SK-N-SH treated with all-trans-retinoic acid at 6 μM for 48 hours (cell line): ENCODE data around the gene CHST15.

ENCODE experiments used
- ARNTL ChIP-seq: fragments of 450-650 bp; formaldehyde crosslinking; IDR thresholded peaks from 2 replicates; pipeline ENCODE4 v1.5.0; 2020; ENCODE audit warnings: low read depth, mild to moderate bottlenecking, moderate library complexity, borderline replicate concordance
- CSDC2 ChIP-seq: fragments of 250-450 bp; sonication (Bioruptor Pico); IDR thresholded peaks from 2 replicates; pipeline ENCODE4 v1.5.0; 2020; ENCODE audit warnings: mild to moderate bottlenecking, moderate library complexity
- ISL1 ChIP-seq: fragments of 250-450 bp; sonication (Bioruptor Pico); IDR thresholded peaks from 2 replicates; pipeline ENCODE4 v2.1.2; 2022; ENCODE audit warnings: mild to moderate bottlenecking, moderate library complexity
- RARB ChIP-seq: fragments of 250-450 bp; sonication (Bioruptor Pico); IDR thresholded peaks from 2 replicates; pipeline ENCODE4 v1.8.0; 2021; ENCODE audit warnings: mild to moderate bottlenecking, moderate library complexity
- SNAI2 ChIP-seq: fragments of 250-450 bp; sonication (Bioruptor Pico); IDR thresholded peaks from 2 replicates; pipeline ENCODE4 v1.5.0; 2020; ENCODE audit warnings: mild to moderate bottlenecking, moderate library complexity
- ZC3H10 ChIP-seq: fragments of 250-450 bp; sonication (Bioruptor Pico); IDR thresholded peaks from 2 replicates; pipeline ENCODE4 v1.5.1; 2021; ENCODE audit warnings: mild to moderate bottlenecking, moderate library complexity
- ZFP3 ChIP-seq: fragments of 250-450 bp; sonication (Bioruptor Pico); IDR thresholded peaks from 2 replicates; pipeline ENCODE4 v1.5.0; 2020; ENCODE audit warnings: mild to moderate bottlenecking, moderate library complexity
- ZFP30 ChIP-seq: fragments of 450-650 bp; formaldehyde crosslinking; IDR thresholded peaks from 2 replicates; pipeline ENCODE4 v1.5.0; 2022; ENCODE audit warnings: mild to moderate bottlenecking, moderate library complexity
- ZNF565 ChIP-seq: fragments of 450-650 bp; formaldehyde crosslinking; conservative IDR thresholded peaks from 2 replicates; pipeline ENCODE4 v1.5.0; 2020; ENCODE audit warnings: low read depth, mild to moderate bottlenecking, moderate library complexity
- TF ChIP-seq, protein P1 (sequence below): fragments of 250-450 bp; sonication (Bioruptor Pico); IDR thresholded peaks from 2 replicates; pipeline ENCODE4 v1.5.0; 2020; ENCODE audit warnings: mild to moderate bottlenecking, moderate library complexity
- TF ChIP-seq, protein P2 (sequence below): fragments of 250-450 bp; sonication (Bioruptor Pico); IDR thresholded peaks from 2 replicates; pipeline ENCODE4 v1.8.0; 2021; ENCODE audit warnings: low read depth, mild to moderate bottlenecking, moderate library complexity, borderline replicate concordance
- TF ChIP-seq, protein P3 (sequence below): fragments of 250-450 bp; sonication (Bioruptor Pico); IDR thresholded peaks from 2 replicates; pipeline ENCODE4 v1.5.1; 2021; ENCODE audit warnings: mild to moderate bottlenecking, moderate library complexity

DNA sequence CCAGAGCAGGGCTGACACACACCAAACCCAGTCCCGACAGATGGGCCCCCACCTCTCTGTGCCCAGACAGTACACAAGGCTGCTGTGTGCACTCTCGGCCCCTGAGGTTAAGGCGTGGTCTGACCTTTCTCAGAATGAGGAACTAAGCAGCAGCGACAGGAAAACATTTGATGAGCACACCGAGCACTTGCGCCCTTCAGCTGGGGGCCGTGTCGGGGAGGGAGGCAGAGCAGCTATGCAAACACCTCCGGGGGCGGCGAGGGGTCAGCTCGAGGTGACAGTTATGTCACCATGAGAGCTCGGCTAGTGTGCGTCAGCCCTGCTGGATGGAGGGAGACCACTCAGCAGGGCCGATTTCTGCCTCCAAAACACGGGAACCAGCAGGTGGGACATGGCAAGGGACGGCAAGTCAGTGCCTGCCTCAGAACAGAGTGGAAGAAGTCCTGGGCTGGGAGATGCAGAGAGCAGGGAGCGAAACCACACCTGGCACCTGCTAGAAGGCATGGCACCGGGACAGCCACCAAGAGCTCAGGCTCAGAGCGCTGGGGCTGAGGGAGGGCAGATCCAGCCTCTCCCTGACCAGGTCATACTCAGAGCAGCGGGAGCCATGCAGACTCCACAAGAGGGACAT is 57.4 kb downstream of the CHST15 start:
- TF ChIP-seq, protein P1, sequence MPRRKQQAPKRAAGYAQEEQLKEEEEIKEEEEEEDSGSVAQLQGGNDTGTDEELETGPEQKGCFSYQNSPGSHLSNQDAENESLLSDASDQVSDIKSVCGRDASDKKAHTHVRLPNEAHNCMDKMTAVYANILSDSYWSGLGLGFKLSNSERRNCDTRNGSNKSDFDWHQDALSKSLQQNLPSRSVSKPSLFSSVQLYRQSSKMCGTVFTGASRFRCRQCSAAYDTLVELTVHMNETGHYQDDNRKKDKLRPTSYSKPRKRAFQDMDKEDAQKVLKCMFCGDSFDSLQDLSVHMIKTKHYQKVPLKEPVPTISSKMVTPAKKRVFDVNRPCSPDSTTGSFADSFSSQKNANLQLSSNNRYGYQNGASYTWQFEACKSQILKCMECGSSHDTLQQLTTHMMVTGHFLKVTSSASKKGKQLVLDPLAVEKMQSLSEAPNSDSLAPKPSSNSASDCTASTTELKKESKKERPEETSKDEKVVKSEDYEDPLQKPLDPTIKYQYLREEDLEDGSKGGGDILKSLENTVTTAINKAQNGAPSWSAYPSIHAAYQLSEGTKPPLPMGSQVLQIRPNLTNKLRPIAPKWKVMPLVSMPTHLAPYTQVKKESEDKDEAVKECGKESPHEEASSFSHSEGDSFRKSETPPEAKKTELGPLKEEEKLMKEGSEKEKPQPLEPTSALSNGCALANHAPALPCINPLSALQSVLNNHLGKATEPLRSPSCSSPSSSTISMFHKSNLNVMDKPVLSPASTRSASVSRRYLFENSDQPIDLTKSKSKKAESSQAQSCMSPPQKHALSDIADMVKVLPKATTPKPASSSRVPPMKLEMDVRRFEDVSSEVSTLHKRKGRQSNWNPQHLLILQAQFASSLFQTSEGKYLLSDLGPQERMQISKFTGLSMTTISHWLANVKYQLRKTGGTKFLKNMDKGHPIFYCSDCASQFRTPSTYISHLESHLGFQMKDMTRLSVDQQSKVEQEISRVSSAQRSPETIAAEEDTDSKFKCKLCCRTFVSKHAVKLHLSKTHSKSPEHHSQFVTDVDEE (CRISPR knock-in tag) = no peak
- TF ChIP-seq RARB (no peak), CSDC2 (CRISPR knock-in tag) (no peak), ZC3H10 (CRISPR knock-in tag) (no peak), ZNF565 (CRISPR knock-in tag) (no peak), SNAI2 (no peak), ARNTL (CRISPR knock-in tag) (no peak), ZFP3 (CRISPR knock-in tag) (no peak), ISL1 (no peak), ZFP30 (CRISPR knock-in tag) (no peak)
- TF ChIP-seq, protein P2, sequence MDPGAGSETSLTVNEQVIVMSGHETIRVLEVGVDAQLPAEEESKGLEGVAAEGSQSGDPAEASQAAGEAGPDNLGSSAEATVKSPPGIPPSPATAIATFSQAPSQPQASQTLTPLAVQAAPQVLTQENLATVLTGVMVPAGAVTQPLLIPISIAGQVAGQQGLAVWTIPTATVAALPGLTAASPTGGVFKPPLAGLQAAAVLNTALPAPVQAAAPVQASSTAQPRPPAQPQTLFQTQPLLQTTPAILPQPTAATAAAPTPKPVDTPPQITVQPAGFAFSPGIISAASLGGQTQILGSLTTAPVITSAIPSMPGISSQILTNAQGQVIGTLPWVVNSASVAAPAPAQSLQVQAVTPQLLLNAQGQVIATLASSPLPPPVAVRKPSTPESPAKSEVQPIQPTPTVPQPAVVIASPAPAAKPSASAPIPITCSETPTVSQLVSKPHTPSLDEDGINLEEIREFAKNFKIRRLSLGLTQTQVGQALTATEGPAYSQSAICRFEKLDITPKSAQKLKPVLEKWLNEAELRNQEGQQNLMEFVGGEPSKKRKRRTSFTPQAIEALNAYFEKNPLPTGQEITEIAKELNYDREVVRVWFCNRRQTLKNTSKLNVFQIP = no peak
- TF ChIP-seq, protein P3, sequence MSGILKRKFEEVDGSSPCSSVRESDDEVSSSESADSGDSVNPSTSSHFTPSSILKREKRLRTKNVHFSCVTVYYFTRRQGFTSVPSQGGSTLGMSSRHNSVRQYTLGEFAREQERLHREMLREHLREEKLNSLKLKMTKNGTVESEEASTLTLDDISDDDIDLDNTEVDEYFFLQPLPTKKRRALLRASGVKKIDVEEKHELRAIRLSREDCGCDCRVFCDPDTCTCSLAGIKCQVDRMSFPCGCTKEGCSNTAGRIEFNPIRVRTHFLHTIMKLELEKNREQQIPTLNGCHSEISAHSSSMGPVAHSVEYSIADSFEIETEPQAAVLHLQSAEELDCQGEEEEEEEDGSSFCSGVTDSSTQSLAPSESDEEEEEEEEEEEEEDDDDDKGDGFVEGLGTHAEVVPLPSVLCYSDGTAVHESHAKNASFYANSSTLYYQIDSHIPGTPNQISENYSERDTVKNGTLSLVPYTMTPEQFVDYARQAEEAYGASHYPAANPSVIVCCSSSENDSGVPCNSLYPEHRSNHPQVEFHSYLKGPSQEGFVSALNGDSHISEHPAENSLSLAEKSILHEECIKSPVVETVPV (CRISPR knock-in tag) = no peak
